ENCODE data around the gene TCTN3.
"Not testable (repeated sequence)": the region's sequence is repeated elsewhere in the genome, so short reads cannot be mapped to it uniquely, and the experiment has no call there.

The TCTN3 gene

GRCh38 chr10:95741807-95742467 is 48.2 kb upstream of the TCTN3 start:
- H2AFZ ChIP-seq (ENCODE audit: low read depth, low read length) = no peak overlapping the region
- TF ChIP-seq CTCF (IDR thresholded peaks at IDR 0.05; ENCODE audit: borderline replicate concordance, extremely low read depth, low read length, poor library complexity, severe bottlenecking) = no peak
- no peak for TF ChIP-seq EZH2 (IDR thresholded peaks at IDR 0.05; ENCODE audit: borderline replicate concordance, low read depth, low read length, severe bottlenecking)
- H3K9ac ChIP-seq (ENCODE audit: low read depth, low read length) = no peak overlapping the region
- peaks cover 19% of the 10 kb centered on the region for H3K27me3 ChIP-seq (ENCODE audit: insufficient read depth, low read length, poor library complexity)
- no peaks in the 10 kb centered on the region for H4K20me1 ChIP-seq (ENCODE audit: insufficient read depth, low read length)
- H3K4me3 ChIP-seq (ENCODE audit: low read depth in 1 of 2, low read length in 2 of 2) = no peak overlapping the region
- no peak overlapping the region for H3K4me2 ChIP-seq (ENCODE audit: insufficient read depth, low read length)
- no peaks in the 10 kb centered on the region for H3K9me3 ChIP-seq (ENCODE audit: insufficient read depth, low read length, severe bottlenecking)
- no peaks in the 10 kb centered on the region for H3K79me2 ChIP-seq (ENCODE audit: insufficient read depth, low read length)
- H3K27ac ChIP-seq (ENCODE audit: low read length) = no peak overlapping the region
- no peak for ATAC-seq (ENCODE audit: insufficient read depth, low read depth)
- DNase-seq = no peak
- no peaks in the 10 kb centered on the region for H3K36me3 ChIP-seq (ENCODE audit: insufficient read depth, low read length)
- H3K4me1 ChIP-seq (ENCODE audit: insufficient read depth, low read length) = no peaks in the 10 kb centered on the region

GRCh38 chr10:95739056-95739455 is 45.3 kb upstream of the TCTN3 start:
- ATAC-seq (ENCODE audit: insufficient read depth, low read depth) (no peak), DNase-seq (no peak)
- Histone ChIP-seq H4K20me1 (ENCODE audit: insufficient read depth, low read length) (no peaks in the 10 kb centered on the region), H3K9ac (ENCODE audit: low read depth, low read length) (no peak overlapping the region), H3K27me3 (ENCODE audit: insufficient read depth, low read length, poor library complexity) (peaks cover 12% of the 10 kb centered on the region), H2AFZ (ENCODE audit: low read depth, low read length) (no peak overlapping the region), H3K27ac (ENCODE audit: low read length) (no peak overlapping the region), H3K4me3 (ENCODE audit: low read depth in 1 of 2, low read length in 2 of 2) (no peak overlapping the region), H3K9me3 (ENCODE audit: insufficient read depth, low read length, severe bottlenecking) (no peaks in the 10 kb centered on the region), H3K79me2 (ENCODE audit: insufficient read depth, low read length) (no peaks in the 10 kb centered on the region), H3K36me3 (ENCODE audit: insufficient read depth, low read length) (no peaks in the 10 kb centered on the region), H3K4me1 (ENCODE audit: insufficient read depth, low read length) (no peaks in the 10 kb centered on the region), H3K4me2 (ENCODE audit: insufficient read depth, low read length) (no peak overlapping the region)
- TF ChIP-seq EZH2 (IDR thresholded peaks at IDR 0.05; ENCODE audit: borderline replicate concordance, low read depth, low read length, severe bottlenecking) = no peak
- TF ChIP-seq CTCF (IDR thresholded peaks at IDR 0.05; ENCODE audit: borderline replicate concordance, extremely low read depth, low read length, poor library complexity, severe bottlenecking) = no peak

GRCh38 chr10:95732907-95733306 is 39.2 kb upstream of the TCTN3 start:
- not testable (repeated sequence) for H3K27me3 ChIP-seq (ENCODE audit: insufficient read depth, low read length, poor library complexity); H3K27ac ChIP-seq (ENCODE audit: low read length); H2AFZ ChIP-seq (ENCODE audit: low read depth, low read length); H3K4me3 ChIP-seq (ENCODE audit: low read depth in 1 of 2, low read length in 2 of 2); H3K36me3 ChIP-seq (ENCODE audit: insufficient read depth, low read length); H3K9ac ChIP-seq (ENCODE audit: low read depth, low read length); H4K20me1 ChIP-seq (ENCODE audit: insufficient read depth, low read length); H3K79me2 ChIP-seq (ENCODE audit: insufficient read depth, low read length); DNase-seq; H3K4me2 ChIP-seq (ENCODE audit: insufficient read depth, low read length); ATAC-seq (ENCODE audit: insufficient read depth, low read depth); H3K4me1 ChIP-seq (ENCODE audit: insufficient read depth, low read length)
- H3K9me3 ChIP-seq (ENCODE audit: insufficient read depth, low read length, severe bottlenecking) = peaks cover 15% of the 10 kb centered on the region

- no peak overlapping the region for H2AFZ ChIP-seq (ENCODE audit: low read depth, low read length)
- no peak overlapping the region for H3K4me2 ChIP-seq (ENCODE audit: insufficient read depth, low read length)
Measured at GRCh38 chr10:95730233-95730632, 36.5 kb upstream of the TCTN3 start.

More at GRCh38 chr10:95730233-95730632, 36.5 kb upstream of the TCTN3 start:
- ATAC-seq (ENCODE audit: insufficient read depth, low read depth) (no peak), DNase-seq (no peak)
- peaks cover 15% of the 10 kb centered on the region for H3K9me3 ChIP-seq (ENCODE audit: insufficient read depth, low read length, severe bottlenecking)
- no peak overlapping the region for H3K4me3 ChIP-seq (ENCODE audit: low read depth in 1 of 2, low read length in 2 of 2)
- H3K27me3 ChIP-seq (ENCODE audit: insufficient read depth, low read length, poor library complexity) = peaks cover 4% of the 10 kb centered on the region
- no peaks in the 10 kb centered on the region for H3K36me3 ChIP-seq (ENCODE audit: insufficient read depth, low read length)
- no peak overlapping the region for H3K27ac ChIP-seq (ENCODE audit: low read length)
- no peaks in the 10 kb centered on the region for H3K79me2 ChIP-seq (ENCODE audit: insufficient read depth, low read length)
- H3K9ac ChIP-seq (ENCODE audit: low read depth, low read length) = no peak overlapping the region
- no peaks in the 10 kb centered on the region for H4K20me1 ChIP-seq (ENCODE audit: insufficient read depth, low read length)
- no peaks in the 10 kb centered on the region for H3K4me1 ChIP-seq (ENCODE audit: insufficient read depth, low read length)
- TF ChIP-seq EZH2 (IDR thresholded peaks at IDR 0.05; ENCODE audit: borderline replicate concordance, low read depth, low read length, severe bottlenecking) (no peak), CTCF (IDR thresholded peaks at IDR 0.05; ENCODE audit: borderline replicate concordance, extremely low read depth, low read length, poor library complexity, severe bottlenecking) (no peak)
